ENCODE results near the gene STAT5B.
"Not testable (repeated sequence)": the region's sequence is repeated elsewhere in the genome, so short reads cannot be mapped to it uniquely, and the experiment has no call there.

GRCh38 chr17:42299913-42300312 lies 23.7 kb upstream of the STAT5B start:
- TF ChIP-seq, protein P1, sequence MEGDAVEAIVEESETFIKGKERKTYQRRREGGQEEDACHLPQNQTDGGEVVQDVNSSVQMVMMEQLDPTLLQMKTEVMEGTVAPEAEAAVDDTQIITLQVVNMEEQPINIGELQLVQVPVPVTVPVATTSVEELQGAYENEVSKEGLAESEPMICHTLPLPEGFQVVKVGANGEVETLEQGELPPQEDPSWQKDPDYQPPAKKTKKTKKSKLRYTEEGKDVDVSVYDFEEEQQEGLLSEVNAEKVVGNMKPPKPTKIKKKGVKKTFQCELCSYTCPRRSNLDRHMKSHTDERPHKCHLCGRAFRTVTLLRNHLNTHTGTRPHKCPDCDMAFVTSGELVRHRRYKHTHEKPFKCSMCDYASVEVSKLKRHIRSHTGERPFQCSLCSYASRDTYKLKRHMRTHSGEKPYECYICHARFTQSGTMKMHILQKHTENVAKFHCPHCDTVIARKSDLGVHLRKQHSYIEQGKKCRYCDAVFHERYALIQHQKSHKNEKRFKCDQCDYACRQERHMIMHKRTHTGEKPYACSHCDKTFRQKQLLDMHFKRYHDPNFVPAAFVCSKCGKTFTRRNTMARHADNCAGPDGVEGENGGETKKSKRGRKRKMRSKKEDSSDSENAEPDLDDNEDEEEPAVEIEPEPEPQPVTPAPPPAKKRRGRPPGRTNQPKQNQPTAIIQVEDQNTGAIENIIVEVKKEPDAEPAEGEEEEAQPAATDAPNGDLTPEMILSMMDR (IDR thresholded peaks at IDR 0.05) = not testable (repeated sequence)
- not testable (repeated sequence) for TF ChIP-seq POLR2A (IDR thresholded peaks at IDR 0.05)

Measured in thyroid gland (tissue), 4 donors.